Stimulated activated CD4-positive, alpha-beta T cell treated with anti-CD3 and anti-CD28 coated beads, Interleukin-4, amount 100 ng/mL, for 48 hours (primary cell): ENCODE results near the gene VAC14.

Experiments
- DNase-seq, 2 donors: peaks; one replicate each; pipeline ENCODE4 v3.0.0-alpha.2; 2020; ENCODE audit warnings: low read depth in 2 of 2

The VAC14 gene

DNA sequence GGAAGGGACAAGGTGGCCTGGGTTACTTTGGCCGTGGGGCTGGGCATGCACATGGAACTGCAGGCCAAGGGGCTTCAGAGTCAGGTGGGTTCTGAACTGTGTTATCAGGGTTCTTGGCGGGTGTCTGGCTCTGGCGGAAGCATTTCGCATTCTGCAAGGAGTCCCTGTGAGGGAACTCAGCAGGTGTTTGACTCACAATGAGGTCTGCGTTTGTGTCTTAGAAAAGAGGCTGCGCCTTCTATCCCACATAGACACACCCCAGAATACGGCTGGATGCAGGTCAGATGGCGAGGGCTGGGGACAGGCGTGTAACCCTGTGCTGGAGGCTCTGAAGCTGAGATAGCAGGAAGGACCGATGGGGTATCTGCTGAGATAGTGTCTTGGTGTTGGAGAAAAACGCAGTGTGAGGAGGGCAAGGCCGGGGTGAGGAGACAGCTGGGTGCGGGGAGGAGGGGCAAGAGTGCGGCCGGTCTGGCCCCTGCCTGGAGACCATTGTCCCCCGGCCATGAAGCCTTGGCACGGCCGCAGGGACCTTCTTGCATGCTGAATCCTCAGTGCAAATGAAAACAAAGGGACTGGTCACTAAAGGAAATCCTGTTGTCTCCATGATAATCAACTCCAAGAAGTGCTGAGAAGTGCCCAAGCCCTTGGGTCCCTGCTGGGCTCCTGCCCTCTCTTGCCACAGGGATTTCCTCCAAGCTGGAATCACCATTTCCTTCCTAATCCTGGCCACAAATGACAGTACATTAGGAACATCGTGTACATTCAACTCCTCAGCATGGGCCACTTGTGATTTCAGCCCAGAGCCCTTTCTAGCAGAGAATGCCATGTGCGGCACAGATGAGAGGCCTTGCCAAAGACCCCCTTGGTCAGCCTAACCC is 92.4 kb downstream of the VAC14 start:
- DNase-seq: no peak

DNA sequence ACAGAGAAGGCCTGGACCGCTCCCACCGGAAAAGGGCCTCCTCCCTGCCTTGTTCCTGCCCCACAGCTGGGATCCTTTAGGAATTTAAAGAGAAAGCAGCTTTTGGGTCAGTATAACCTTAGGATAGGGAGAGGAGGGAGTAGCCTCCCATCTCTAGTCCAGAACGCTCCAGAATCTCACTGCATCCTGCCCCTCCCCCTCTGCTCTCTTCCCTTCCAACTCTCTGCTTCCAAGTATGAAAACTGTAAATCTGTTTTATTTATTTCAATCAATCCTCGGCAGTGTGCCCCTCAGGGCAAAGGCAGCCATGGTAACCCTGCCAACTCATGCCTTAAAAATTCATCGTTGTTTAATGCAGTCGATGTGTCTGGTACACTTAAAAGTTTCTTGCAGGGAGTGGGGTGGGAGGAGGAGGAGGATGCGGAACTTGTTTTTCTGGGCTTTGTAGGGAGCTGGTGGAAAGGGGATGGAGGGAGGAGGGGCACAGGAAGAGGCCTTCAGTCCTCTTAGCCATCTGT is 94.0 kb downstream of the VAC14 start:
- DNase-seq: no peak

DNA sequence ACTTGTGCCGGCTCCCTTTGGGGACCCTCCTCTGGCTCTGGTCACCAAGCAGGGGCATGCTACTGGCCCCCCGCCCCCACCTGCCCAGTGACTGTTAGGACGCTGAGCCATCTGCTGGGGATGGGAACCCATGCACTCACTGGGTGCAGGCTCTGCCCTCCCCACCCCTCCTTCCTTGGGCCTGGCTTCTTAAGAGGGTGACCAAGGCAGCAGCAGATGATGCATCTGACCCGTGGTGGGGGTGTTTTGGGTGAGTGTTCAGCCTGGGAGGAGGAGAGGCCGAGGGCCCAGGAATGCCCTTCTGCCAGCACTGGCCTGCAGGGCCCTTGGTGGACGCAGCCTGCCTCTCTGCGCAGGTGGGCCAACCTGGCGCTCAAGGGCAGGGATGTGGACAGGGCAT is 95.9 kb downstream of the VAC14 start:
- no peak for DNase-seq

- no peak for DNase-seq
These were observed 96.4 kb downstream of the VAC14 start for GRCh38 chr16:70704586-70704985.

DNA sequence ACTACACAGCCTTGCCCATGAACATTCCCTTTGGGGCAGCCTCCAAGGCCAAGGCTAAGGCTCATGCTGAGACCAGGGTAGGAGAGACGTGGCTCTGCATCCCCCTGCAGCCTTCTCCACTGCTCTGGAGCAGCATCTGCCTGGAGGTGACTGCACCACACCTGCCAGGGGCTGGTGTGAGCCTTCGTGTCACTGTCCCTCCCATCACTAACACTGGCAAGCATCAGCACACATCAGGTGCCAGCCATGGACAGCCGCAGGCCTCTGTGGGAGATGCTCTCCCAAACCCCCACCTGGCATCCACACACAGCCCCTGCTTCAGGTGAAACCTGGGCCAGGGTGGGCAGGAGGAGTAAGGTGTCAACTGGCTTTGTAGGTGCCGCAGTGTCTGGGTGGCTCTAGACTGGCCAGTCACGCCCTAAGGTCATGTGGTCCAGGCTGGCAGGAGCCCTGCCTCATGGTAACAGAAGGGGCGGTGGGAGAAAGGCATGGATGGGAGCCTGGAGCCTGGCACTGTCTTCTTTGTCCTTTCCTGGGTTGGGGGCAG is 97.0 kb downstream of the VAC14 start:
- DNase-seq: no peak

GRCh38 chr16:70703041-70703834 is 97.7 kb downstream of the VAC14 start:
- DNase-seq: no peak

DNA sequence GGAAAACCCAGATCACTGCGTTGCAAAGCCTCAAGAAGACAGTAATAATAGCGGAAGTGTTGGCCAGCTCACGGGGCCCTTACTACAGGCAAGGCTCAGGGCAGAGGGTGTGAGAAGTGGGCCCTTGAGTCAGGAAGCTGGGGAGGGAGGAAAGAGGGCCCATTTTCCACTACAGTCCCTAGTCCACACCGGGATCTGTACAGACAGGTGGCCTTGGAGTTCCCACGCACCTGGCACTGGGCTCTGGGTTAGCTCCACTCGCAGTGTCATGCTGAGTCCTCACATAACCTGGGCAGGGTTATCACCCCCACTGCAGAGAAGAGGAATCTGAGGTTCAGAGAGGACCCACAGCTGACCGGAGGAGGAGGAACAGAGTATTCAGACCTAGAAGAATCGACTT is 98.3 kb downstream of the VAC14 start:
- DNase-seq: no peak

DNA sequence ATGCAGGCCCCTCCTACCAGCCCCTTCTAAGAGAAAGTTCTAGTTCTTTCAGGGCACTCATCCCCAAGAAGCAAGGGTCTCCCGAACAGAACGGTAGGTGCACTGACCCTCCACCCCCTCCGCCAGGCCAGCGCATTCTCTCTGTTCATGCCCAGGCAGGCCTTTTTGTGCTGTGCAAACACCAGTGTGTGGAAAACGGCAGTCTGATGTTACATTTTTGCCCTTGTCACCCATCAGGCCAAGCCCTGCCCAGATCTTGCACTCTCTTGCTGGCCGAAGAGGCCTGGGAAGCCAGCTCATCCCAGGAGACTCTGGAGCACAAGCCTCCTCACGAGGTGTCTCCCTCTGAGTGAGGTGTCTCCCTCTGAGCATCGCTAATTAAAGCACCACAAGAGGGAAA is 99.0 kb downstream of the VAC14 start:
- no peak for DNase-seq

- no peak for DNase-seq
These were observed 99.4 kb downstream of the VAC14 start for GRCh38 chr16:70701596-70701995.

GRCh38 chr16:70701036-70701435 is 99.9 kb downstream of the VAC14 start:
- DNase-seq: no peak

GRCh38 chr16:70700101-70701020 is 100.6 kb downstream of the VAC14 start:
- no peak for DNase-seq

GRCh38 chr16:70699696-70700095 is 101.3 kb downstream of the VAC14 start:
- no peak for DNase-seq

DNA sequence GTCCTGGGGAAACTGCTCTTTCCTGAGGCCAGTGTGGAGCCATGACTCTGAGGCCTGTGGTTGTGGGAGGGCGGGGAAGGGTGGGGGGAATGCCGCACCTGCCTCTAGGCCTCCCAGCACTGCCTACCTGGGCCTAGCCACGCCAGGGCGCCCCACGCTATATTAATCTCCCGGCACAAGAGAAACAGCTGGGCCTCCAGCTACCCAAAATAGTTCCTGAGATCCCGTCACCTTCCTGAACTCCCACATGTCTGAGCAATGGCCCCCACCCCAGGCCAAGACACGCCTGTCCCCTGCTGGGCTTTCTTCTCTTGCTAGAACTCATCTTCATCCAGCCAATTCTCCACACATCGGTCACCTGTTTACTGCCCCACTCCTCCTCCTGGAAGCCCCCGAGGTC is 102.1 kb downstream of the VAC14 start:
- no peak for DNase-seq

GRCh38 chr16:70697594-70698170 is 103.3 kb downstream of the VAC14 start:
- no peak for DNase-seq

DNA sequence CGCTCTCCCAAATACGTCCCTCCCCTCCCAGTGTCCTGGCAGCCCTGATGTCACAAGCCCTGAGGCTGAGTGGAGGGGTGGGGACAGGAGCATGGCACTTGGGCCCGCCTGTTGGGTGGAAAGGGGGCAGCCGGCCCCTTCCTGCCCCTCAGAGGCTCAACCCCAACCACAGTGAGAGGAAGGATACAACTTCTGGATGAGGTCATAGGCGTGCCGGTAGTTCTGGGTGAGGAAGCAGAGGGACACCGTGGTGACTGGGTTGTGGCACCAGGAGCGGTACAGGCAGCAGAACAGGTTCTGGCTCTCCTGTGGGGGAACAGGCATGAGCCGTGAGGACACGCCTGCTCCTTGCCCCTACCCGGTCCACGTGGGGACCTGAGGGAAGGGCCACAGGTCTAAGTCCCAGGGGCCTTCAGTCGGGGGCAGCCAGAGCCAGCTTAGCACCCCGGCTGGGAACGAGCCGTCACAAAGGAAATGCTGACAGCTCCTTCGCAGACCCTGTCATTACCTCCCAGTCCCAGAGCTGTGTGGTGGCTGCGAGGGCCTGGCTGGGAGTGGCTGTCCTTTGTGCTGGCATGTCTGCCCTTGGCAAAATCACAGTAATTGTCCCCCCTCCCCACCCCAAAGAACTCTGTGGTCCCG is 103.9 kb downstream of the VAC14 start:
- DNase-seq: no peak

GRCh38 chr16:70696355-70696754 is 104.6 kb downstream of the VAC14 start:
- no peak for DNase-seq

DNA sequence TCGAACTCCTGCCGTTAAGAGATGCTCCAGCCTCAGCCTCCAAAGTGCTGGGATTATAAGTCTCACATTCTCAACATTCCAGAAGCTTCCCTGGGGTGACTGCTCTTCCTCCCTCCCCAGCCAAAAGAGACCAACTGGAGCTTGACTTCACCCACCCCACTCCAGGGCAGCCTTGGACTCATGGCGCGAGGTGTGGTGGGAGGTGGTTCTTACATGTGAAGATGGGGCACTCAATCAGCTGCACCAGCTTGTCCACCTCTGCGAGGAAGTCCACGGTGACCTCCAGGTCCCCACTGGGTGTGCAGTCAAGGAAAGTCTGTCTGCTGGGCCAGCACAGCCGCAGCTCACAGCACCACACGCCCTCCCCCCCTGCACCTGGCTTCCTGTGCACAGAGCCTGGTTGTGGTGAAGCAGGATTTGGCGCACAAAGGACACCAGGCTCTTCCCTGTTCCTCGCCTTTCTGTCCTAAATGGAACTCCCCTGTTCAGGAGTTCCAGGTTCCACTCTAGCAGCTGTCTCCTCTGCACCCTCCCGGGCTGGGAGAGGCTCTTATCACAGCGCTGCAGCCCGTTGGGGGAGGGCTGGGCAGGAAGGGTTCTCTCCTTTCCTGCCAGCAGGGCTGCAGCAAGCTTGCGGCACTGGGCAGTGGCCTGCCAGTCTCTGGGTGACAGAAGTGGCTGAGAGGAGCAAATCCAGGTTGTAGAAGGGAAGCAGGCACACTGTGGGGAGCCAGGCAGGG is 105.5 kb downstream of the VAC14 start:
- no peak for DNase-seq

DNA sequence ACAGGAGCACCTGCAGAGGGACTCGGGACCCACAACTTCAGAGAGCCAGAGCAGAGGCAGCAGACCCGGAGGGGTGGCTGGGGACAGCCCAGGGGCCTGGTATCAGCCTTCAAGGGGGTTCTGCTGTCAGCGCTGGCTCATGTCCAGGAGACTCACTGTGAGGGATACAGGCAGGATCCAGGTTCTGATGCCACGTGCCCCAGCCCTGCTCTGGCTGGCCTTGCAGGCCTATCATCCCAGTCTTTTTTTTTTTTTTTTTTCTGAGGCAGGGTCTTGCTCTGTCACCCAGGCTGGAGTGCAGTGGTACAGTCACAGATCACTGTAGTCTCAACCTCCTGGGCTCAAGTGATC is 106.1 kb downstream of the VAC14 start:
- no peak for DNase-seq

- no peak for DNase-seq
These were observed 106.7 kb downstream of the VAC14 start for GRCh38 chr16:70694088-70694867.
